ENCODE data around the gene TMEM259.

The TMEM259 gene

GRCh38 chr19:1037621-1038064 is 16.7 kb upstream of the TMEM259 start:
- no peak for TF ChIP-seq CTCF (IDR thresholded peaks at IDR 0.05; ENCODE audit: low read depth, low read length)
- H3K36me3 ChIP-seq: peaks cover 48% of the 10 kb centered on the region
- no peaks in the 10 kb centered on the region for H3K9me3 ChIP-seq (ENCODE audit: severe bottlenecking)
- no peak overlapping the region for H3K4me3 ChIP-seq (ENCODE audit: low read depth, low read length)
- H3K27me3 ChIP-seq (ENCODE audit: insufficient read depth, low read depth, severe bottlenecking): no peaks in the 10 kb centered on the region
- no peak for DNase-seq
- no peak overlapping the region for H3K27ac ChIP-seq

DNA sequence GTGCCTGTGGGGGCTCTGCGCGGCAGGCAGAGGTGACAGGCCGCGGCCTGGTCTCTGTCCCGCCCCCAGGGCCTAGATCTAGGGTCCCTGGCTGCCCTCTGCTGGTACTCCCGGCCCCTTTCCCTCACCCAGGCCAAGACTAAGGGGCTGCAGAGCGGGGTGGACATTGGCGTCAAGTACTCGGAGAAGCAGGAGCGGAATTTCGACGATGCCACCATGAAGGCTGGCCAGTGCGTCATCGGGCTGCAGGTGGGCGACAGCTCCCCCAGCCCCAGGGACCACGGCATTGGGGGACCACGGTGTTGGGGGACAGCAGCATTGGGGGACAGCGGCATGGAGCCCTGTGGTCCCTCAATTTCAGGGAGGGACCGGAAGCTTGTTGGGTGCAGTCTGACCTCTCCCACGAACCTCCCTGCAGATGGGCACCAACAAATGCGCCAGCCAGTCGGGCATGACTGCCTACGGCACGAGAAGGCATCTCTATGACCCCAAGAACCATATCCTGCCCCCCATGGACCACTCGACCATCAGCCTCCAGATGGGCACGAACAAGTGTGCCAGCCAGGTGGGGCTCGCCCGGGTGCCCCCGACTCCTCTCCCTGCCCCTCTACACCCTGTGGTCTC is 15.2 kb upstream of the TMEM259 start:
- H3K36me3 ChIP-seq: peaks cover 47% of the 10 kb centered on the region
- no peaks in the 10 kb centered on the region for H3K9me3 ChIP-seq (ENCODE audit: severe bottlenecking)
- TF ChIP-seq CTCF (IDR thresholded peaks at IDR 0.05; ENCODE audit: low read depth, low read length): peak; percentile 35; the same call in 1 of the 2 replicates
- H3K4me3 ChIP-seq (ENCODE audit: low read depth, low read length): no peak overlapping the region
- no peak overlapping the region for H3K27ac ChIP-seq
- DNase-seq: no peak
- H3K27me3 ChIP-seq (ENCODE audit: insufficient read depth, low read depth, severe bottlenecking): no peaks in the 10 kb centered on the region

DNA sequence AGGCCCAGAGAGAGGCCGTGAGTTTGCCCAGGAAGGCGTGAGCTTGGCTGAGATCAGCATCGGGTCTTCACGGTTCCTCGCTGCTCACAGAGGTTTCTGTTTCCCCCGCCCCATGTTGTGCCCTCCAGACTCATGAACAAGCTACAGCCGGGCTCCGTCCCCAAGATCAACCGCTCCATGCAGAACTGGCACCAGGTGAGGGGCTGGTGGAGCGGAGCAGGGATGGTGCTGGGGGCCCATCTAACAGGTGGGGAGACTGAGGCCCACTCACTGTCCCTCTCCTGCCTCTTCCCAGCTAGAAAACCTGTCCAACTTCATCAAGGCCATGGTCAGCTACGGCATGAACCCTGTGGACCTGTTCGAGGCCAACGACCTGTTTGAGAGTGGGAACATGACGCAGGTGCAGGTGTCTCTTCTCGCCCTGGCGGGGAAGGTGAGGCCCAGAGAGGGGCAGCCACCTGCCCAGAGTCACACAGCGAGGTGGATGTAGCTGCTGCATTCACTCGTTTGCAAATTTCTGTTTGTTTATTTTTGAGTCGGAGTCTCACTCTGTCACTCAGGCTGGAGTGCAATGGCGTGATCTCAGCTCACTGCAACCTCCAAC is 11.4 kb upstream of the TMEM259 start:
- Histone ChIP-seq H3K4me3 (ENCODE audit: low read depth, low read length) (no peak overlapping the region), H3K9me3 (ENCODE audit: severe bottlenecking) (no peaks in the 10 kb centered on the region), H3K27ac (no peak overlapping the region), H3K36me3 (peaks cover 42% of the 10 kb centered on the region), H3K27me3 (ENCODE audit: insufficient read depth, low read depth, severe bottlenecking) (no peaks in the 10 kb centered on the region)
- no peak for DNase-seq
- TF ChIP-seq CTCF (IDR thresholded peaks at IDR 0.05; ENCODE audit: low read depth, low read length): no peak

DNA sequence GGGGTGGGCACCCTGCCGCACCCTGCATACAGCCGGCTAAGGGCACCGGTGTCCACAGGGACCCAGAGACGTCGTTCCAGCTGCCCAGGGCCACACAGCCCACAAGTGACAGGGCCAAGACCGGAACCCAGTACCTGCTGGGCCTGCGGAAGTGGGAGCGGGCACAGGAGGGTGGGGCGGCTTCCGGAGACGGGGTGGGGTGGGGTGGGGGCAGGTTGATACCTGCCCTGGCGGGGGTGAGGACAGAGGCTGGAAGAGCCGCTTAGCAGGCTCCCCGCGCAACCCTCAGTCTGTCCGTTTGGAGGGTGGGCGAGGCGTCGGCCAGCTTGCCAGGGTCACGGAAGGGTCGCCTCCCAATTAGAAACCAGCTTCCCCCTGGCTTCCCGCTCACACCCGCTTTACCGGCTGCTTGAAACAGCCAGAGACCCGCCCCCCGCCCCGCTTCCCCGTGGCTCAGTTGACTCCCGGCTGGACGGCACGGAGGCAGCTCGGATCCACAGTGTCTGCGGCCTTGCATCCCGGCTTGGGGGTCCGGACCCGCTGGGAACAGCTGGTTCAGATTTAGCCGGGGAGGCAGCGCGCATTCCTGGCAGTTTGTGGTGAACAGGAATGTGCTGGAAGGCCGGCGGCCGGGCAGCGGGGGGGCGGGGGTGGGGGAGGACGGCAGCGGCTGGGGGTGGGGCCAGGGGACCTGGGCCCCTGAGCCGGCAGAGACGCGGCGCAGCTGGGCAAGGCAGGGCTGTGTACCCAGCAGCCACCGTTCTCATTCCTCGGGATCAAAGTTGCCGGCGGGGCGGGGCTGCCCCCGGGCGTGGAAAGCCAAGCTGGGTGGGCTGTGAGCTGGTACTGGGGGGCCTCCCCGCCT is 7.4 kb upstream of the TMEM259 start:
- Histone ChIP-seq H3K36me3 (peaks cover 21% of the 10 kb centered on the region), H3K9me3 (ENCODE audit: severe bottlenecking) (no peaks in the 10 kb centered on the region), H3K27ac (peak overlapping the region; percentile 89), H3K27me3 (ENCODE audit: insufficient read depth, low read depth, severe bottlenecking) (no peaks in the 10 kb centered on the region), H3K4me3 (ENCODE audit: low read depth, low read length) (peak overlapping the region; percentile 73)
- peak; percentile 83 for DNase-seq
- no peak for TF ChIP-seq CTCF (IDR thresholded peaks at IDR 0.05; ENCODE audit: low read depth, low read length)

- Histone ChIP-seq H3K4me3 (ENCODE audit: low read depth, low read length) (peak overlapping the region; percentile 73), H3K27ac (peak overlapping the region; percentile 89), H3K36me3 (peaks cover 15% of the 10 kb centered on the region)
Observed at GRCh38 chr19:1027650-1028061, 6.7 kb upstream of the TMEM259 start.

More at GRCh38 chr19:1027650-1028061, 6.7 kb upstream of the TMEM259 start:
- no peak for TF ChIP-seq CTCF (IDR thresholded peaks at IDR 0.05; ENCODE audit: low read depth, low read length)
- H3K27me3 ChIP-seq (ENCODE audit: insufficient read depth, low read depth, severe bottlenecking): no peaks in the 10 kb centered on the region
- H3K9me3 ChIP-seq (ENCODE audit: severe bottlenecking): no peaks in the 10 kb centered on the region
- no peak for DNase-seq

Measured in WERI-Rb-1 (cell line).